Measurements from ENCODE around the gene CTIF.

DNA sequence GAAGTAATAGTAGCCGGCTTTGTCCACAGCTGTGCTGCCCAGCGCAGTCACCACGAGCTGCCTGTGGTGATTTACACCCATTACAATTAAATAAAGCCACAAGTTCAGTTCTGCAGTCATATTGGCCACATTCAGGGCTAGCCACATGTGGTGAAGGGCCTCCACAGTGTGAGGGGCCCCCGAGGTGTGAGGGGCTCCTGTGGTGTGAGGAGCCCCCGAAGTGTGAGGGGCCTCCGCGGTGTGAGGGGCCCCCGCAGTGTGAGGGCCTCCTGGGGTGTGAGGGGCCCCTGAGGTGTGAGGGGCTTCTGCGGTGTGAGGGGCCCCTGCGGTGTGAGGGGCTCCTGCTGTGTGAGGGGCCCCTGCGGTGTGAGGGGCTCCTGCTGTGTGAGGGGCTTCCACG is 191.2 kb downstream of the CTIF start:
- TF ChIP-seq, protein P1, sequence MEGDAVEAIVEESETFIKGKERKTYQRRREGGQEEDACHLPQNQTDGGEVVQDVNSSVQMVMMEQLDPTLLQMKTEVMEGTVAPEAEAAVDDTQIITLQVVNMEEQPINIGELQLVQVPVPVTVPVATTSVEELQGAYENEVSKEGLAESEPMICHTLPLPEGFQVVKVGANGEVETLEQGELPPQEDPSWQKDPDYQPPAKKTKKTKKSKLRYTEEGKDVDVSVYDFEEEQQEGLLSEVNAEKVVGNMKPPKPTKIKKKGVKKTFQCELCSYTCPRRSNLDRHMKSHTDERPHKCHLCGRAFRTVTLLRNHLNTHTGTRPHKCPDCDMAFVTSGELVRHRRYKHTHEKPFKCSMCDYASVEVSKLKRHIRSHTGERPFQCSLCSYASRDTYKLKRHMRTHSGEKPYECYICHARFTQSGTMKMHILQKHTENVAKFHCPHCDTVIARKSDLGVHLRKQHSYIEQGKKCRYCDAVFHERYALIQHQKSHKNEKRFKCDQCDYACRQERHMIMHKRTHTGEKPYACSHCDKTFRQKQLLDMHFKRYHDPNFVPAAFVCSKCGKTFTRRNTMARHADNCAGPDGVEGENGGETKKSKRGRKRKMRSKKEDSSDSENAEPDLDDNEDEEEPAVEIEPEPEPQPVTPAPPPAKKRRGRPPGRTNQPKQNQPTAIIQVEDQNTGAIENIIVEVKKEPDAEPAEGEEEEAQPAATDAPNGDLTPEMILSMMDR (IDR thresholded peaks at IDR 0.05) = no peak
- TF ChIP-seq EP300 (IDR thresholded peaks at IDR 0.05) (no peak), POLR2A (IDR thresholded peaks at IDR 0.05) (no peak)
